Activated CD4-positive, alpha-beta T cell treated with anti-CD3 and anti-CD28 coated beads, Interleukin-2, amount 10 ng/mL, durations not matched to agents 24 days and 14 days (primary cell): ENCODE data around the gene WDR62. TPM values are rescaled to one million over a fixed set of nuclear protein-coding genes. Genes with fewer than 3 reads are reported as not detected.
"Not testable (repeated sequence)": the region's sequence is repeated elsewhere in the genome, so short reads cannot be mapped to it uniquely, and the experiment has no call there.

ENCODE experiments used
- DNase-seq: peaks from one replicate; pipeline ENCODE4 v3.0.0; 2022
- H3K27ac Mint-ChIP-seq: one replicate; pipeline ENCODE4 v1.8.0; 2022; ENCODE audit warnings: mild to moderate bottlenecking, mixed read lengths
- H3K27me3 Mint-ChIP-seq: one replicate; pipeline ENCODE4 v1.8.0; 2022; ENCODE audit warnings: mixed read lengths
- H3K36me3 Mint-ChIP-seq: one replicate; pipeline ENCODE4 v1.8.0; 2022; ENCODE audit warnings: low read depth, mild to moderate bottlenecking, mixed read lengths
- H3K4me1 Mint-ChIP-seq: one replicate; pipeline ENCODE4 v1.8.0; 2021; ENCODE audit warnings: mixed read lengths
- H3K4me3 Mint-ChIP-seq: one replicate; pipeline ENCODE4 v1.8.0; 2022; ENCODE audit warnings: mild to moderate bottlenecking, moderate library complexity, mixed read lengths
- H3K9me3 Mint-ChIP-seq: one replicate; pipeline ENCODE4 v1.8.0; 2021; ENCODE audit warnings: mixed read lengths
- intact Hi-C: fragments of 100-400 bp; cut with micrococcal nuclease; formaldehyde crosslinking; loops from one replicate; pipeline ENCODE4 v1.15.1; 2023
- total RNA-seq: library from RNA; stranded (reverse); gene quantifications from 2 replicates; pipeline ENCODE4 v1.2.3, GENCODE V29; 2022

The WDR62 gene
- total RNA-seq, 1 donor from 2014 or later, result 25.9 TPM

GRCh38 chr19:36049080-36049698, 5.5 kb upstream of the WDR62 start:
- H3K9me3 Mint-ChIP-seq, result no peaks in the 10 kb centered on the region

GRCh38 chr19:36051236-36051635, 3.5 kb upstream of the WDR62 start:
- Mint-ChIP-seq H3K4me1 (peaks cover 24% of the 10 kb centered on the region), H3K27ac (peak overlapping the region; percentile 3)

More at GRCh38 chr19:36049080-36049698, 5.5 kb upstream of the WDR62 start:
- Mint-ChIP-seq H3K27ac (no peak overlapping the region), H3K36me3 (peaks cover 14% of the 10 kb centered on the region), H3K4me1 (peaks cover 14% of the 10 kb centered on the region), H3K27me3 (no peaks in the 10 kb centered on the region), H3K4me3 (no peak overlapping the region)
- intact Hi-C loops, result no loop called here
- no peak for DNase-seq

GRCh38 chr19:36051637-36052036, 3.1 kb upstream of the WDR62 start:
- intact Hi-C loops, result loop anchor here (5.0 kb wide), 3 partner anchors 54 to 304 kb away; partner anchors contain the start of genes LIN37, PSENEN, SDHAF1 and U2AF1L4
- H3K27ac Mint-ChIP-seq, result peak overlapping the region; percentile 3

More at GRCh38 chr19:36051236-36051635, 3.5 kb upstream of the WDR62 start:
- Mint-ChIP-seq H3K27me3 (no peaks in the 10 kb centered on the region), H3K9me3 (no peaks in the 10 kb centered on the region), H3K4me3 (no peak overlapping the region), H3K36me3 (peaks cover 7% of the 10 kb centered on the region)
- intact Hi-C loops, result loop anchor here (5.0 kb wide), 3 partner anchors 54 to 304 kb away; partner anchors contain the start of genes LIN37, PSENEN, SDHAF1 and U2AF1L4
- DNase-seq, result no peak

GRCh38 chr19:36054119-36054732, 471 bp upstream of the WDR62 start, which contains the start of gene THAP8:
THAP8 (minus strand) TSS chr19:36054285; CDS start chr19:36054217, 68 bp downstream.
- intact Hi-C loops, result loop anchor here (1.0 to 5.0 kb wide), 7 partner anchors 40 to 406 kb away; partner anchors contain the start of genes ALKBH6, COX6B1, LIN37 and PSENEN
- no peaks in the 10 kb centered on the region for H3K9me3 Mint-ChIP-seq
- H3K4me1 Mint-ChIP-seq, result peaks cover 35% of the 10 kb centered on the region

More at GRCh38 chr19:36051637-36052036, 3.1 kb upstream of the WDR62 start:
- H3K27me3 Mint-ChIP-seq, result no peaks in the 10 kb centered on the region
- peaks cover 5% of the 10 kb centered on the region for H3K36me3 Mint-ChIP-seq
- no peak for DNase-seq
- H3K4me3 Mint-ChIP-seq, result no peak overlapping the region
- H3K4me1 Mint-ChIP-seq, result peaks cover 26% of the 10 kb centered on the region
- H3K9me3 Mint-ChIP-seq, result no peaks in the 10 kb centered on the region

GRCh38 chr19:36058481-36059179, 3.9 kb downstream of the WDR62 start:
- DNase-seq, result no peak
- H3K9me3 Mint-ChIP-seq, result no peaks in the 10 kb centered on the region
- no peaks in the 10 kb centered on the region for H3K27me3 Mint-ChIP-seq
- no peak overlapping the region for H3K27ac Mint-ChIP-seq
- intact Hi-C loops, result no loop called here
- H3K36me3 Mint-ChIP-seq, result peaks cover 25% of the 10 kb centered on the region
- H3K4me1 Mint-ChIP-seq, result peaks cover 24% of the 10 kb centered on the region
- H3K4me3 Mint-ChIP-seq, result no peak overlapping the region

More at GRCh38 chr19:36054119-36054732, 471 bp upstream of the WDR62 start, which contains the start of gene THAP8:
- H3K27me3 Mint-ChIP-seq, result no peaks in the 10 kb centered on the region
- peak within 1 kb of the TSS; percentile 96 for H3K4me3 Mint-ChIP-seq
- DNase-seq, result peak; percentile 100
- peaks cover 11% of the 10 kb centered on the region for H3K36me3 Mint-ChIP-seq
- H3K27ac Mint-ChIP-seq, result peak within 1 kb of the TSS; percentile 98

GRCh38 chr19:36059180-36059910, 4.6 kb downstream of the WDR62 start:
- no peaks in the 10 kb centered on the region for H3K9me3 Mint-ChIP-seq
- H3K4me3 Mint-ChIP-seq, result no peak overlapping the region
- peak overlapping the region; percentile 50 for H3K27ac Mint-ChIP-seq
- peaks cover 21% of the 10 kb centered on the region for H3K4me1 Mint-ChIP-seq
- intact Hi-C loops, result no loop called here
- no peak for DNase-seq
- no peaks in the 10 kb centered on the region for H3K27me3 Mint-ChIP-seq
- peaks cover 28% of the 10 kb centered on the region for H3K36me3 Mint-ChIP-seq

GRCh38 chr19:36060430-36060829, 5.7 kb downstream of the WDR62 start:
- no peak overlapping the region for H3K27ac Mint-ChIP-seq
- intact Hi-C loops, result no loop called here
- no peaks in the 10 kb centered on the region for H3K27me3 Mint-ChIP-seq
- peaks cover 18% of the 10 kb centered on the region for H3K4me1 Mint-ChIP-seq
- H3K4me3 Mint-ChIP-seq, result no peak overlapping the region
- peak; percentile 71 for DNase-seq
- no peaks in the 10 kb centered on the region for H3K9me3 Mint-ChIP-seq
- peaks cover 28% of the 10 kb centered on the region for H3K36me3 Mint-ChIP-seq

GRCh38 chr19:36061367-36061766, 6.7 kb downstream of the WDR62 start:
- no peak overlapping the region for H3K27ac Mint-ChIP-seq
- intact Hi-C loops, result no loop called here
- DNase-seq, result no peak
- peaks cover 32% of the 10 kb centered on the region for H3K36me3 Mint-ChIP-seq
- H3K27me3 Mint-ChIP-seq, result no peaks in the 10 kb centered on the region
- no peak overlapping the region for H3K4me3 Mint-ChIP-seq
- H3K4me1 Mint-ChIP-seq, result peaks cover 10% of the 10 kb centered on the region
- H3K9me3 Mint-ChIP-seq, result no peaks in the 10 kb centered on the region

- Mint-ChIP-seq H3K27me3 (no peaks in the 10 kb centered on the region), H3K4me1 (no peaks in the 10 kb centered on the region), H3K27ac (no peak overlapping the region), H3K4me3 (no peak overlapping the region), H3K36me3 (peaks cover 41% of the 10 kb centered on the region), H3K9me3 (no peaks in the 10 kb centered on the region)
- DNase-seq, result no peak
- intact Hi-C loops, result no loop called here
These were observed 10.1 kb downstream of the WDR62 start for GRCh38 chr19:36064826-36065225.

- Mint-ChIP-seq H3K4me3 (no peak overlapping the region), H3K9me3 (no peaks in the 10 kb centered on the region), H3K27ac (no peak overlapping the region), H3K27me3 (no peaks in the 10 kb centered on the region), H3K4me1 (no peaks in the 10 kb centered on the region), H3K36me3 (peaks cover 44% of the 10 kb centered on the region)
- intact Hi-C loops, result no loop called here
- DNase-seq, result no peak
These were observed 13.0 kb downstream of the WDR62 start for GRCh38 chr19:36067681-36068080.

- H3K27ac Mint-ChIP-seq, H3K9me3 Mint-ChIP-seq, H3K27me3 Mint-ChIP-seq, H3K4me3 Mint-ChIP-seq, H3K4me1 Mint-ChIP-seq, intact Hi-C loops, DNase-seq: not testable (repeated sequence)
- peaks cover 47% of the 10 kb centered on the region for H3K36me3 Mint-ChIP-seq
These were observed 14.3 kb downstream of the WDR62 start for GRCh38 chr19:36068810-36069499.

- DNase-seq, result no peak
- no peak overlapping the region for H3K4me3 Mint-ChIP-seq
- H3K27me3 Mint-ChIP-seq, result no peaks in the 10 kb centered on the region
- no peaks in the 10 kb centered on the region for H3K4me1 Mint-ChIP-seq
- no peak overlapping the region for H3K27ac Mint-ChIP-seq
- no peaks in the 10 kb centered on the region for H3K9me3 Mint-ChIP-seq
- intact Hi-C loops, result no loop called here
- peaks cover 45% of the 10 kb centered on the region for H3K36me3 Mint-ChIP-seq
These were observed 17.4 kb downstream of the WDR62 start for GRCh38 chr19:36072081-36072480.
